Neuronal stem cell (in vitro differentiated cells): ENCODE measurements around the gene NCEH1.

Source experiments
- DNase-seq: peaks from one replicate; pipeline ENCODE4 v3.0.0-alpha.2; 2013; ENCODE audit warnings: low spot score
- H2AFZ ChIP-seq: one replicate; pipeline ENCODE4 v1.6.1; 2013; ENCODE audit warnings: mild to moderate bottlenecking, low read length, inconsistent platforms
- H2AK5ac ChIP-seq: 2 replicates; pipeline ENCODE4 v1.6.1; 2013; ENCODE audit warnings: low read depth, mild to moderate bottlenecking, inconsistent platforms, low read length, moderate library complexity, mixed read lengths
- H2BK120ac ChIP-seq: 2 replicates; pipeline ENCODE4 v1.6.1; 2013; ENCODE audit warnings: low read depth, mild to moderate bottlenecking, inconsistent platforms, low read length, moderate library complexity, mixed read lengths
- H2BK12ac ChIP-seq: one replicate; pipeline ENCODE4 v1.6.1; 2013; ENCODE audit warnings: low read length, inconsistent platforms
- H2BK15ac ChIP-seq: 2 replicates; pipeline ENCODE4 v1.6.1; 2013; ENCODE audit warnings: mild to moderate bottlenecking, low read length, inconsistent platforms, mixed read lengths
- H2BK5ac ChIP-seq: one replicate; pipeline ENCODE4 v1.6.1; 2013; ENCODE audit warnings: inconsistent platforms, mild to moderate bottlenecking, low read length, moderate library complexity
- H3K14ac ChIP-seq: one replicate; pipeline ENCODE4 v1.6.1; 2013; ENCODE audit warnings: low read length, inconsistent platforms
- H3K18ac ChIP-seq: 2 replicates; pipeline ENCODE4 v1.6.1; 2013; ENCODE audit warnings: low read length, inconsistent platforms
- H3K23ac ChIP-seq: 2 replicates; pipeline ENCODE4 v1.6.1; 2013; ENCODE audit warnings: low read depth, mild to moderate bottlenecking, mixed read lengths, low read length, inconsistent platforms; ENCODE audit not compliant: poor library complexity
- H3K27ac ChIP-seq: replicated peaks from 3 replicates; pipeline ENCODE4 v1.5.1; 2013; ENCODE audit warnings: low read length, inconsistent platforms
- H3K27me3 ChIP-seq, 3 experiments: 2 replicates each; pipeline ENCODE4 v1.6.1; 2013; ENCODE audit warnings: low read length in 3 of 3, mild to moderate bottlenecking in 2 of 3, inconsistent platforms in 1 of 3, low read depth in 1 of 3, mixed read lengths in 1 of 3, moderate library complexity in 1 of 3; ENCODE audit not compliant: control insufficient read depth in 3 of 3, insufficient read depth in 3 of 3
- H3K36me3 ChIP-seq, 2 donors: replicated peaks in 1 of 2; 2 replicates each; pipeline ENCODE4 v1.6.1; 2013; ENCODE audit warnings: low read length in 2 of 2; ENCODE audit not compliant: control insufficient read depth in 2 of 2, insufficient read depth in 2 of 2
- H3K4ac ChIP-seq: 2 replicates; pipeline ENCODE4 v1.6.1; 2013; ENCODE audit warnings: inconsistent platforms, mild to moderate bottlenecking, low read length, moderate library complexity
- H3K4me1 ChIP-seq, 2 donors: 1 replicate in 1 of 2; 2 replicates in 1 of 2; pipeline ENCODE4 v1.6.1; 2013; ENCODE audit warnings: low read length in 2 of 2, low read depth in 1 of 2; ENCODE audit not compliant: control insufficient read depth in 2 of 2, insufficient read depth in 1 of 2
- H3K4me2 ChIP-seq: one replicate; pipeline ENCODE4 v1.6.1; 2013; ENCODE audit warnings: mild to moderate bottlenecking, low read length, inconsistent platforms; ENCODE audit not compliant: insufficient read depth, poor library complexity, severe bottlenecking
- H3K4me3 ChIP-seq, 2 donors: 2 replicates each; pipeline ENCODE4 v1.5.1; 2013; ENCODE audit warnings: low read length in 2 of 2, mild to moderate bottlenecking in 2 of 2, inconsistent platforms in 1 of 2, moderate library complexity in 1 of 2
- H3K79me1 ChIP-seq: one replicate; pipeline ENCODE4 v1.6.1; 2013; ENCODE audit warnings: low read depth, mild to moderate bottlenecking, inconsistent platforms, low read length, moderate library complexity
- H3K9ac ChIP-seq: one replicate; pipeline ENCODE4 v1.6.1; 2013; ENCODE audit warnings: mild to moderate bottlenecking, low read depth, low read length, inconsistent platforms; ENCODE audit not compliant: poor library complexity
- H3K9me3 ChIP-seq, 2 donors: replicated peaks in 1 of 2; 2 replicates each; pipeline versions ENCODE3 to v1.6.1; 2013; ENCODE audit warnings: low read length in 2 of 2, mild to moderate bottlenecking in 2 of 2, inconsistent platforms in 1 of 2, low read depth in 1 of 2, mixed read lengths in 1 of 2, moderate library complexity in 1 of 2; ENCODE audit not compliant: control insufficient read depth in 2 of 2, insufficient read depth in 1 of 2
- H4K8ac ChIP-seq: one replicate; pipeline ENCODE4 v1.6.1; 2013; ENCODE audit warnings: low read depth, mild to moderate bottlenecking, inconsistent platforms, low read length, moderate library complexity
- H4K91ac ChIP-seq: one replicate; pipeline ENCODE4 v1.6.1; 2013; ENCODE audit warnings: low read length, low read depth, mild to moderate bottlenecking, inconsistent platforms; ENCODE audit not compliant: poor library complexity
- WGBS, 2 donors: extraction: QIAGEN DNeasy Blood & Tissue Kit; methylation state at CpG; one replicate each; pipeline ENCODE4 v1.1.7; 2013; ENCODE audit warnings: missing lambda C conversion rate in 2 of 2, mixed read lengths in 1 of 2; ENCODE audit not compliant: insufficient read length in 2 of 2, insufficient replicate concordance in 1 of 2; ENCODE audit errors: extremely low coverage in 2 of 2; 5-methylcytosine and 5-hydroxymethylcytosine counted together

The NCEH1 gene

GRCh38 chr3:172649987-172650386 lies 60.9 kb downstream of the NCEH1 start:
- no peak overlapping the region for H3K23ac ChIP-seq
- no peaks in the 10 kb centered on the region for H3K79me1 ChIP-seq
- H2BK12ac ChIP-seq: no peak overlapping the region
- H3K9ac ChIP-seq: no peak overlapping the region
- no peak overlapping the region for H2BK5ac ChIP-seq
- peaks cover 0 to 3% of the 10 kb centered on the region in 2 donors for H3K4me1 ChIP-seq
- H3K4ac ChIP-seq: no peak overlapping the region
- WGBS, 2 donors: no CpG with 5 or more reads among the region's 6 CpGs
- H2BK120ac ChIP-seq: no peak overlapping the region
- H2AFZ ChIP-seq: no peak overlapping the region
- DNase-seq: no peak
- no peak overlapping the region for H3K14ac ChIP-seq
- no peak overlapping the region for H3K18ac ChIP-seq
- no peak overlapping the region for H2AK5ac ChIP-seq
- no peak overlapping the region for H4K91ac ChIP-seq
- no peak overlapping the region for H2BK15ac ChIP-seq
- H3K9me3 ChIP-seq: no peaks in the 10 kb centered on the region
- H3K4me3 ChIP-seq: no peak overlapping the region
- H3K36me3 ChIP-seq: no peaks in the 10 kb centered on the region
- no peak overlapping the region for H3K27ac ChIP-seq
- no peak overlapping the region for H3K4me2 ChIP-seq
- no peaks in the 10 kb centered on the region for H3K27me3 ChIP-seq
- H4K8ac ChIP-seq: no peak overlapping the region

GRCh38 chr3:172648747-172649146 lies 62.1 kb downstream of the NCEH1 start:
- H2BK120ac ChIP-seq: no peak overlapping the region
- H3K79me1 ChIP-seq: no peaks in the 10 kb centered on the region
- H3K36me3 ChIP-seq: no peaks in the 10 kb centered on the region
- H3K9me3 ChIP-seq: no peaks in the 10 kb centered on the region
- no peak overlapping the region for H3K4ac ChIP-seq
- H2AFZ ChIP-seq: no peak overlapping the region
- H2BK15ac ChIP-seq: no peak overlapping the region
- no peak overlapping the region for H2AK5ac ChIP-seq
- no peak overlapping the region for H3K27ac ChIP-seq
- H3K4me1 ChIP-seq: peaks cover 0 to 3% of the 10 kb centered on the region in 2 donors
- WGBS, 2 donors: no CpG with 5 or more reads among the region's 9 CpGs
- no peak overlapping the region for H3K4me3 ChIP-seq
- H2BK5ac ChIP-seq: no peak overlapping the region
- no peak overlapping the region for H4K91ac ChIP-seq
- H3K9ac ChIP-seq: no peak overlapping the region
- DNase-seq: no peak
- no peak overlapping the region for H3K14ac ChIP-seq
- H3K4me2 ChIP-seq: no peak overlapping the region
- no peaks in the 10 kb centered on the region for H3K27me3 ChIP-seq
- H2BK12ac ChIP-seq: no peak overlapping the region
- H4K8ac ChIP-seq: no peak overlapping the region
- H3K23ac ChIP-seq: no peak overlapping the region
- H3K18ac ChIP-seq: no peak overlapping the region

GRCh38 chr3:172647823-172648222 lies 63.0 kb downstream of the NCEH1 start:
- H2AK5ac ChIP-seq: peak overlapping the region; percentile 2
- H2BK15ac ChIP-seq: no peak overlapping the region
- no peak overlapping the region for H3K23ac ChIP-seq
- no peak overlapping the region for H3K27ac ChIP-seq
- H3K36me3 ChIP-seq: no peaks in the 10 kb centered on the region
- no peaks in the 10 kb centered on the region for H3K27me3 ChIP-seq
- H3K14ac ChIP-seq: no peak overlapping the region
- H2BK120ac ChIP-seq: no peak overlapping the region
- peaks cover 0 to under 1% of the 10 kb centered on the region in 2 donors for H3K4me1 ChIP-seq
- H4K8ac ChIP-seq: no peak overlapping the region
- no peak overlapping the region for H3K4me2 ChIP-seq
- H3K18ac ChIP-seq: no peak overlapping the region
- H2BK12ac ChIP-seq: no peak overlapping the region
- no peak overlapping the region for H4K91ac ChIP-seq
- no peak overlapping the region for H2BK5ac ChIP-seq
- no peak overlapping the region for H3K9ac ChIP-seq
- DNase-seq: no peak
- no CpG with 5 or more reads among the region's 14 CpGs for WGBS, 2 donors
- H2AFZ ChIP-seq: no peak overlapping the region
- no peak overlapping the region for H3K4me3 ChIP-seq
- H3K9me3 ChIP-seq: no peaks in the 10 kb centered on the region
- no peak overlapping the region for H3K4ac ChIP-seq
- H3K79me1 ChIP-seq: no peaks in the 10 kb centered on the region

- H3K4me2 ChIP-seq: no peak overlapping the region
- no peak overlapping the region for H3K23ac ChIP-seq
- H3K4me1 ChIP-seq: no peaks in the 10 kb centered on the region
- no peak overlapping the region for H3K9ac ChIP-seq
- no peak overlapping the region for H3K14ac ChIP-seq
- no peak overlapping the region for H2BK120ac ChIP-seq
- H2BK5ac ChIP-seq: no peak overlapping the region
- no peak overlapping the region for H3K4ac ChIP-seq
- no peaks in the 10 kb centered on the region for H3K9me3 ChIP-seq
- no peak for DNase-seq
- no peaks in the 10 kb centered on the region for H3K79me1 ChIP-seq
- no peak overlapping the region for H3K4me3 ChIP-seq
- no peak overlapping the region for H2BK15ac ChIP-seq
- no peak overlapping the region for H2AK5ac ChIP-seq
- no peak overlapping the region for H2BK12ac ChIP-seq
- H3K36me3 ChIP-seq: no peaks in the 10 kb centered on the region
- no peak overlapping the region for H4K8ac ChIP-seq
- WGBS, 2 donors: no CpG with 5 or more reads among the region's 3 CpGs
- no peak overlapping the region for H3K27ac ChIP-seq
- H2AFZ ChIP-seq: no peak overlapping the region
- H4K91ac ChIP-seq: no peak overlapping the region
- H3K18ac ChIP-seq: no peak overlapping the region
- no peaks in the 10 kb centered on the region for H3K27me3 ChIP-seq
Measured at GRCh38 chr3:172647080-172647479, 63.8 kb downstream of the NCEH1 start.
